OCI-LY1 (cell line): ENCODE measurements around the gene RSPRY1.

ENCODE experiments used
- EZH2 ChIP-seq: fragments of 200-600 bp; sonication (generic), shearing (Covaris generic); IDR thresholded peaks from 2 replicates; pipeline ENCODE4 v1.8.0; 2017; ENCODE audit warnings: borderline replicate concordance, mixed run types, mild to moderate bottlenecking, antibody characterized with exemption, low read length, moderate library complexity, mixed read lengths
- TF ChIP-seq, protein P1 (sequence below): fragments of 200-600 bp; sonication (generic), shearing (Covaris generic); IDR thresholded peaks from 2 replicates; pipeline ENCODE4 v1.5.1; 2017; ENCODE audit warnings: mild to moderate bottlenecking, antibody characterized with exemption, low read length, moderate library complexity, mixed read lengths

DNA sequence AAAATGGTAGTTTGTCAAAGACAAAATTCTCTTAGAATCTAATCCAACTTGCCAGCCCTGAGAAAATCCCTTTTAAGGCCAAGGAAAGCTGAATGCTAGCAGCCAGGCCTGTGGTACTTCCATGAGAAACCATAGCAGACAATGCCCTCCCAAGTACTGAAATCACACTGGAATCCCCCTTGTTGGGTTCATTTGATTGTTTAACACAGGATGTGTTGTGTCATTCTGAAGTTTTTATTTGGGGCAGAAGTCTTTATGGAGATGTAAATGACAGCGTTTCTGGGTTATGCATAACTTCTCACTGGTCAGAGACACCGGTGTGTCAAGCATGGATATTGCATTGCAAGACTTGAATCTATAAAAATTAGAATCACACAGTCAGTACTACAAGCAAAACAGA lies 53.0 kb downstream of the RSPRY1 start:
- TF ChIP-seq, protein P1, sequence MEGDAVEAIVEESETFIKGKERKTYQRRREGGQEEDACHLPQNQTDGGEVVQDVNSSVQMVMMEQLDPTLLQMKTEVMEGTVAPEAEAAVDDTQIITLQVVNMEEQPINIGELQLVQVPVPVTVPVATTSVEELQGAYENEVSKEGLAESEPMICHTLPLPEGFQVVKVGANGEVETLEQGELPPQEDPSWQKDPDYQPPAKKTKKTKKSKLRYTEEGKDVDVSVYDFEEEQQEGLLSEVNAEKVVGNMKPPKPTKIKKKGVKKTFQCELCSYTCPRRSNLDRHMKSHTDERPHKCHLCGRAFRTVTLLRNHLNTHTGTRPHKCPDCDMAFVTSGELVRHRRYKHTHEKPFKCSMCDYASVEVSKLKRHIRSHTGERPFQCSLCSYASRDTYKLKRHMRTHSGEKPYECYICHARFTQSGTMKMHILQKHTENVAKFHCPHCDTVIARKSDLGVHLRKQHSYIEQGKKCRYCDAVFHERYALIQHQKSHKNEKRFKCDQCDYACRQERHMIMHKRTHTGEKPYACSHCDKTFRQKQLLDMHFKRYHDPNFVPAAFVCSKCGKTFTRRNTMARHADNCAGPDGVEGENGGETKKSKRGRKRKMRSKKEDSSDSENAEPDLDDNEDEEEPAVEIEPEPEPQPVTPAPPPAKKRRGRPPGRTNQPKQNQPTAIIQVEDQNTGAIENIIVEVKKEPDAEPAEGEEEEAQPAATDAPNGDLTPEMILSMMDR: no peak
- no peak for TF ChIP-seq EZH2
